ENCODE measurements around the gene CHCHD6. TPM values are rescaled to one million over a fixed set of nuclear protein-coding genes. Genes with fewer than 3 reads are reported as not detected.

CHCHD6 gene
- total RNA-seq, 1 experiment from 2014 or later = 36.3 TPM

DNA sequence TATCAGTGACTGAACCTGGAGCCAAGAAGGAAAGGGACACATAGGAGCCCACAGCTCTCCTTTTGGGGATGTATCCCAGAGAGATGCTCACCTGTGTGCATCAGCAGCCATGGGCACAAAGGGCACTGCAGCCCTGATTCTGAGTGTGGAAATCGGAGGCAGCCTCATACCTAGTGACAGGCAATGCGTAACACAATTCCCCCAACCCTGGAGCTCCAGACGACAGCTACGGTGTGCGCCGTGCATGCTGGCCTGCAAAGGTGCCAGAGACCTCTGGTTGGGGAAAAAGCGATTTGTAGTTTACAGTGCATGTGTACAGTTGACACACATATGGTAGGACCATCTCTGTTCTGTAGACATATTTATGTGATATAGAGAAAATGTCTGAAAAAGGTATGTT lies 219.9 kb downstream of the CHCHD6 start:
- ATAC-seq (no peak), DNase-seq (ENCODE audit: low read depth, low spot score) (no peak)
- intact Hi-C loops (cut with micrococcal nuclease) = no loop called here
- BruUV-seq (replicated peaks) = no TSS peak
- Histone ChIP-seq H3K27me3 (ENCODE audit: insufficient read depth, low read length) (no peaks in the 10 kb centered on the region), H3K9ac (ENCODE audit: low read length) (no peak overlapping the region), H3K79me2 (ENCODE audit: insufficient read depth, low read length) (no peaks in the 10 kb centered on the region), H3K4me2 (ENCODE audit: low read length) (no peak overlapping the region), H3K27ac (ENCODE audit: low read depth, low read length) (no peak overlapping the region), H3K36me3 (ENCODE audit: control insufficient read depth in 1 of 2, insufficient read depth in 2 of 2, low read length in 2 of 2) (no peaks in the 10 kb centered on the region), H2AFZ (ENCODE audit: low read depth, low read length, poor library complexity, severe bottlenecking) (no peak overlapping the region), H3K9me2 (ENCODE audit: insufficient read depth) (no peaks in the 10 kb centered on the region), H3K4me3 (replicated peaks in 1 of 2; ENCODE audit: low read depth in 1 of 2, low read length in 2 of 2) (no peak overlapping the region), H3K9me3 (ENCODE audit: control insufficient read depth in 1 of 2, insufficient read depth in 1 of 2, low read depth in 1 of 2, low read length in 2 of 2) (no peaks in the 10 kb centered on the region), H4K20me1 (ENCODE audit: insufficient read depth) (no peaks in the 10 kb centered on the region), H3K4me1 (ENCODE audit: control insufficient read depth in 1 of 2, insufficient read depth in 2 of 2, low read length in 2 of 2) (peaks cover 5 to 16% of the 10 kb centered on the region in 2 experiments; a peak in 3 of 4 replicates)
- RAD21 ChIA-PET (ENCODE audit: low non-redundant PET in 1 of 2, low total read pairs in 2 of 2, uncharacterized antibody in 2 of 2, unreplicated experiment in 2 of 2) = no interaction called here
- POLR2A ChIA-PET = no interaction called here
- no peak for TF ChIP-seq EZH2 (IDR thresholded peaks at IDR 0.05)
- TF ChIP-seq ELF1 (IDR thresholded peaks at IDR 0.05; ENCODE audit: borderline replicate concordance, low read depth) = no peak
- no peak for TF ChIP-seq FOSL1 (IDR thresholded peaks at IDR 0.05; ENCODE audit: low read depth)
- TF ChIP-seq, protein P1, sequence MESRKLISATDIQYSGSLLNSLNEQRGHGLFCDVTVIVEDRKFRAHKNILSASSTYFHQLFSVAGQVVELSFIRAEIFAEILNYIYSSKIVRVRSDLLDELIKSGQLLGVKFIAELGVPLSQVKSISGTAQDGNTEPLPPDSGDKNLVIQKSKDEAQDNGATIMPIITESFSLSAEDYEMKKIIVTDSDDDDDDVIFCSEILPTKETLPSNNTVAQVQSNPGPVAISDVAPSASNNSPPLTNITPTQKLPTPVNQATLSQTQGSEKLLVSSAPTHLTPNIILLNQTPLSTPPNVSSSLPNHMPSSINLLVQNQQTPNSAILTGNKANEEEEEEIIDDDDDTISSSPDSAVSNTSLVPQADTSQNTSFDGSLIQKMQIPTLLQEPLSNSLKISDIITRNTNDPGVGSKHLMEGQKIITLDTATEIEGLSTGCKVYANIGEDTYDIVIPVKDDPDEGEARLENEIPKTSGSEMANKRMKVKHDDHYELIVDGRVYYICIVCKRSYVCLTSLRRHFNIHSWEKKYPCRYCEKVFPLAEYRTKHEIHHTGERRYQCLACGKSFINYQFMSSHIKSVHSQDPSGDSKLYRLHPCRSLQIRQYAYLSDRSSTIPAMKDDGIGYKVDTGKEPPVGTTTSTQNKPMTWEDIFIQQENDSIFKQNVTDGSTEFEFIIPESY (IDR thresholded peaks at IDR 0.05; ENCODE audit: extremely low read depth, insufficient replicate concordance, low read length) = no peak
- TF ChIP-seq, protein P2, sequence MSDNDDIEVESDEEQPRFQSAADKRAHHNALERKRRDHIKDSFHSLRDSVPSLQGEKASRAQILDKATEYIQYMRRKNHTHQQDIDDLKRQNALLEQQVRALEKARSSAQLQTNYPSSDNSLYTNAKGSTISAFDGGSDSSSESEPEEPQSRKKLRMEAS (IDR thresholded peaks at IDR 0.05) = no peak
- no peak for TF ChIP-seq SP1 (IDR thresholded peaks at IDR 0.05; ENCODE audit: low read depth)
- no peak for TF ChIP-seq TCF7L2 (IDR thresholded peaks at IDR 0.05; ENCODE audit: borderline replicate concordance, extremely low read depth, insufficient read depth, insufficient read length)
- no peak for TF ChIP-seq ZNF274 (IDR thresholded peaks at IDR 0.05; ENCODE audit: low read depth, low read length)
- TF ChIP-seq YY1 (IDR thresholded peaks at IDR 0.05; ENCODE audit: extremely low read depth, insufficient replicate concordance, low read depth, low read length) = no peak
- no peak for TF ChIP-seq CBX3 (IDR thresholded peaks at IDR 0.05; ENCODE audit: low read depth)
- CTCF ChIA-PET = no interaction called here

Data from HCT116 (cell line).